K562 (cell line): ENCODE results near the gene ULK3. TPM values are rescaled to one million over a fixed set of nuclear protein-coding genes. Genes with fewer than 3 reads are reported as not detected.

Experiments
- E2F6 ChIP-seq, 2 experiments: IDR thresholded peaks; 2 replicates each; pipeline ENCODE4 v1.6.1; 2011; ENCODE audit warnings: borderline replicate concordance in 1 of 2, control low read depth in 1 of 2, low read depth in 1 of 2, low read length in 1 of 2, mild to moderate bottlenecking in 1 of 2, mixed read lengths in 1 of 2, moderate library complexity in 1 of 2; ENCODE audit not compliant: insufficient read depth in 1 of 2, insufficient read length in 1 of 2, poor library complexity in 1 of 2, severe bottlenecking in 1 of 2; ENCODE audit errors: extremely low read depth in 1 of 2
- IRF9 ChIP-seq: fragments of 450-650 bp; IDR thresholded peaks from 2 replicates; pipeline ENCODE4 v1.6.1; 2016; ENCODE audit warnings: missing biosample characterization, missing genetic modification characterization
- MBD1 ChIP-seq: fragments of 250-450 bp; sonication (Bioruptor Pico); IDR thresholded peaks from 2 replicates; pipeline ENCODE4 v1.8.0; 2022; ENCODE audit warnings: inconsistent platforms
- NCOA1 ChIP-seq: fragments of 450-650 bp; IDR thresholded peaks from 2 replicates; pipeline ENCODE4 v1.6.1; 2016; ENCODE audit warnings: low read depth
- RFX7 ChIP-seq: fragments of 250-450 bp; sonication (Bioruptor Pico); IDR thresholded peaks from 2 replicates; pipeline ENCODE4 v1.5.1; 2021; ENCODE audit warnings: mild to moderate bottlenecking
- SP1 ChIP-seq: sonication (generic); formaldehyde crosslinking; IDR thresholded peaks from 2 replicates; pipeline ENCODE4 v1.8.1; 2022; ENCODE audit warnings: mild to moderate bottlenecking, missing genetic modification reagents
- TGIF2 ChIP-seq: sonication (generic); formaldehyde crosslinking; IDR thresholded peaks from 2 replicates; pipeline ENCODE4 v1.8.1; 2022; ENCODE audit warnings: mild to moderate bottlenecking, missing genetic modification reagents, moderate library complexity
- THAP12 ChIP-seq: fragments of 250-450 bp; sonication (Bioruptor Pico); IDR thresholded peaks from 2 replicates; pipeline ENCODE4 v1.9.0; 2021; ENCODE audit warnings: mild to moderate bottlenecking, inconsistent platforms
- ZBTB33 ChIP-seq: sonication (generic); formaldehyde crosslinking; IDR thresholded peaks from 2 replicates; pipeline ENCODE4 v1.8.1; 2023; ENCODE audit warnings: mild to moderate bottlenecking, missing genetic modification reagents
- ZNF217 ChIP-seq: sonication (generic); formaldehyde crosslinking; IDR thresholded peaks from 2 replicates; pipeline ENCODE4 v1.8.0; 2022; ENCODE audit warnings: mild to moderate bottlenecking, missing genetic modification reagents
- ZNF592 ChIP-seq: fragments of 450-650 bp; IDR thresholded peaks from 2 replicates; pipeline ENCODE4 v1.6.1; 2017; ENCODE audit warnings: antibody characterized with exemption, mild to moderate bottlenecking
- ZNF717 ChIP-seq: fragments of 250-450 bp; sonication (Bioruptor Pico); IDR thresholded peaks from 2 replicates; pipeline ENCODE4 v1.5.0; 2021
- polyA plus RNA-seq, 8 experiments: library from polyadenylated mRNA; depleted of rRNA in 4 of 8; stranded (reverse) in 5 of 8; unstranded in 3 of 8; fragments of >200 nt; fragmentation: Nextera tagmentation in 2 of 8; fragmentation: Illumina TruSeq in 1 of 8; extraction: Ambion mirVana in 2 of 8; extraction: Trizol in 1 of 8; gene quantifications; 2 replicates each; pipeline versions ENCODE4 v1.2.1 to v1.2.3, GENCODE V29; 2011 to 2014; ENCODE audit warnings: inconsistent platforms in 1 of 8, missing spikeins in 1 of 8
- total RNA-seq, 7 experiments: library from RNA; depleted of rRNA in 6 of 7; stranded (reverse); fragments of >200 nt in 6 of 7; fragmentation: Illumina TruSeq in 2 of 7; extraction: Trizol in 2 of 7; gene quantifications; 2 replicates each; pipeline versions ENCODE4 v1.2.1 to v1.2.3, GENCODE V29; 2011 to 2021; ENCODE audit warnings: low replicate concordance in 1 of 7

Gene ULK3
- total and polyA plus RNA-seq, 9 of the 15 experiments (the other 6 are each of a cell fraction or from before 2014, with no cell fraction given) = 0.68 to 68.0 (median 34.9) TPM

GRCh38 chr15:74873036-74873755 lies 30.2 kb upstream of the ULK3 start, which contains the start of gene SCAMP2 (continued):
- TF ChIP-seq THAP12 (CRISPR knock-in tag) = no peak
- TF ChIP-seq SP1 = peak; percentile 78
- TF ChIP-seq E2F6 (IDR thresholded peaks at IDR 0.05; ENCODE audit: borderline replicate concordance in 1 of 2, extremely low read depth in 1 of 2, insufficient read depth in 1 of 2, insufficient read length in 1 of 2, low read depth in 1 of 2, low read length in 1 of 2, poor library complexity in 1 of 2, severe bottlenecking in 1 of 2) = peak; percentile 30 to 41
- no peak for TF ChIP-seq TGIF2 (CRISPR knock-in tag)
- no peak for TF ChIP-seq ZBTB33 (CRISPR knock-in tag)
- TF ChIP-seq RFX7 (CRISPR knock-in tag) = no peak
- no peak for TF ChIP-seq ZNF217 (CRISPR knock-in tag)
- no peak for TF ChIP-seq ZNF717 (CRISPR knock-in tag)
- TF ChIP-seq ZNF592 = no peak
- no peak for TF ChIP-seq MBD1 (CRISPR knock-in tag)
- no peak for TF ChIP-seq NCOA1
- TF ChIP-seq IRF9 (tag) = no peak
